ENCODE results near the gene NLE1.
"Not testable (repeated sequence)": the region's sequence is repeated elsewhere in the genome, so short reads cannot be mapped to it uniquely, and the experiment has no call there.

DNA sequence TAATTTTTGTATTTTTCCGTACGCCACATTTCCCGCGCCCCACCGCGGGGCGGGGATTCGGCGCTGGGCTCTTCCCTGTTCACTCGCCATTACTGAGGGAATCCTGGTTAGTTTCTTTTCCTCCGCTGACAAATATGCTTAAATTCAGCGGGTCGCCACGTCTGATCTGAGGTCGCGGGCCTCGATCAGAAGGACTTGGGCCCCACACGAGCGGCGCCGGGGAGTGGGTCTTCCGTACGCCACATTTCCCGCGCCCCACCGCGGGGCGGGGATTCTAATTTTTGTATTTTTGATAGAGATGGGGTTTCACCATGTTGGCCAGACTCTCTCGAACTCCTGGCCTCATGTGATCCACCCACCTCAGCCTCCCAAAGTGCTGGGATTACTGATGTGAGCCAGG, 9.0 kb upstream of the NLE1 start:
- TF ChIP-seq EZH2 (IDR thresholded peaks at IDR 0.05; ENCODE audit: borderline replicate concordance, low read length): not testable (repeated sequence)
- TF ChIP-seq, protein P1, sequence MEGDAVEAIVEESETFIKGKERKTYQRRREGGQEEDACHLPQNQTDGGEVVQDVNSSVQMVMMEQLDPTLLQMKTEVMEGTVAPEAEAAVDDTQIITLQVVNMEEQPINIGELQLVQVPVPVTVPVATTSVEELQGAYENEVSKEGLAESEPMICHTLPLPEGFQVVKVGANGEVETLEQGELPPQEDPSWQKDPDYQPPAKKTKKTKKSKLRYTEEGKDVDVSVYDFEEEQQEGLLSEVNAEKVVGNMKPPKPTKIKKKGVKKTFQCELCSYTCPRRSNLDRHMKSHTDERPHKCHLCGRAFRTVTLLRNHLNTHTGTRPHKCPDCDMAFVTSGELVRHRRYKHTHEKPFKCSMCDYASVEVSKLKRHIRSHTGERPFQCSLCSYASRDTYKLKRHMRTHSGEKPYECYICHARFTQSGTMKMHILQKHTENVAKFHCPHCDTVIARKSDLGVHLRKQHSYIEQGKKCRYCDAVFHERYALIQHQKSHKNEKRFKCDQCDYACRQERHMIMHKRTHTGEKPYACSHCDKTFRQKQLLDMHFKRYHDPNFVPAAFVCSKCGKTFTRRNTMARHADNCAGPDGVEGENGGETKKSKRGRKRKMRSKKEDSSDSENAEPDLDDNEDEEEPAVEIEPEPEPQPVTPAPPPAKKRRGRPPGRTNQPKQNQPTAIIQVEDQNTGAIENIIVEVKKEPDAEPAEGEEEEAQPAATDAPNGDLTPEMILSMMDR (conservative IDR thresholded peaks at IDR 0.05 in 1 of 2, IDR thresholded peaks at IDR 0.05 in 1 of 2; ENCODE audit: extremely low read depth in 1 of 2, insufficient read depth in 1 of 2, low read depth in 1 of 2, low read length in 2 of 2): not testable (repeated sequence)

Data from mammary epithelial cell (primary cell).